IMR-90 (cell line): ENCODE measurements around the gene FUT8. TPM values are rescaled to one million over a fixed set of nuclear protein-coding genes. Genes with fewer than 3 reads are reported as not detected.

Experiments
- ATAC-seq: fragments of 200-7000 bp; cut with Tn5 transposase; 2 replicates; pipeline ENCODE4 v1.9.1; 2020; ENCODE audit warnings: low read depth, mild to moderate bottlenecking, moderate library complexity
- BruUV-seq: library from RNA; stranded (reverse); fragments of 400-500 nt; replicated peaks from 2 replicates; lab custom pipeline; 2021; lab: Mats Ljungman, UMichigan
- CTCF ChIA-PET: fragments of 300-600 bp; formaldehyde crosslinking; extraction: SDS; loops from one replicate; lab custom pipeline; 2021; ENCODE audit warnings: antibody characterized with exemption; lab: Yijun Ruan, JAX
- POLR2A ChIA-PET: fragments of 300-600 bp; sonication (Branson Sonifier 250); formaldehyde crosslinking; loops from one replicate; lab custom pipeline; 2022; ENCODE audit warnings: antibody characterized with exemption; ENCODE audit not compliant: unreplicated experiment; lab: Charles Lee
- DNase-seq: peaks from one replicate; pipeline ENCODE4 v3.0.0; 2013
- H2AFZ ChIP-seq: replicated peaks from 2 replicates; pipeline ENCODE3; 2013; ENCODE audit warnings: low read length, mild to moderate bottlenecking; ENCODE audit not compliant: poor library complexity
- H2AK5ac ChIP-seq: 2 replicates; pipeline ENCODE4 v1.6.1; 2013; ENCODE audit warnings: low read depth, low read length, inconsistent platforms
- H2AK9ac ChIP-seq: replicated peaks from 2 replicates; pipeline ENCODE3; 2013; ENCODE audit warnings: mild to moderate bottlenecking, low read depth, low read length, moderate library complexity; ENCODE audit not compliant: poor library complexity
- H2BK120ac ChIP-seq: 2 replicates; pipeline ENCODE4 v1.6.1; 2013; ENCODE audit warnings: low read depth, low read length, inconsistent platforms
- H2BK15ac ChIP-seq: 3 replicates; pipeline ENCODE4 v1.6.1; 2013; ENCODE audit warnings: low read depth, low read length, inconsistent platforms
- H2BK20ac ChIP-seq: 2 replicates; pipeline ENCODE4 v1.6.1; 2013; ENCODE audit warnings: low read depth, mild to moderate bottlenecking, inconsistent platforms, low read length, moderate library complexity
- H2BK5ac ChIP-seq: 2 replicates; pipeline ENCODE4 v1.6.1; 2013; ENCODE audit warnings: mild to moderate bottlenecking, low read depth, low read length, inconsistent platforms; ENCODE audit not compliant: poor library complexity, severe bottlenecking
- H3K14ac ChIP-seq: replicated peaks from 2 replicates; pipeline ENCODE4 v1.6.1; 2013; ENCODE audit warnings: low read depth, low read length, inconsistent platforms
- H3K18ac ChIP-seq: 2 replicates; pipeline ENCODE4 v1.6.1; 2013; ENCODE audit warnings: low read depth, low read length, control low read depth
- H3K23ac ChIP-seq: 2 replicates; pipeline ENCODE4 v1.6.1; 2013; ENCODE audit warnings: low read depth, low read length, inconsistent platforms
- H3K27ac ChIP-seq: 2 replicates; pipeline ENCODE4 v1.5.1; 2013; ENCODE audit warnings: mild to moderate bottlenecking, control low read depth, low read length; ENCODE audit not compliant: insufficient read depth
- H3K27me3 ChIP-seq: 2 replicates; pipeline ENCODE4 v1.6.1; 2013; ENCODE audit warnings: low read length; ENCODE audit not compliant: control insufficient read depth, insufficient read depth
- H3K36me3 ChIP-seq: 2 replicates; pipeline ENCODE4 v1.6.1; 2013; ENCODE audit warnings: low read length, mixed read lengths; ENCODE audit not compliant: control insufficient read depth, insufficient read depth
- H3K4ac ChIP-seq: 2 replicates; pipeline ENCODE4 v1.6.1; 2013; ENCODE audit warnings: low read depth, low read length, inconsistent platforms
- H3K4me1 ChIP-seq: 2 replicates; pipeline ENCODE4 v1.6.1; 2013; ENCODE audit warnings: low read length, mixed read lengths; ENCODE audit not compliant: control insufficient read depth, insufficient read depth
- H3K4me2 ChIP-seq: 2 replicates; pipeline ENCODE4 v1.6.1; 2013; ENCODE audit warnings: low read depth, mild to moderate bottlenecking, control low read depth, low read length, moderate library complexity
- H3K4me3 ChIP-seq: 2 replicates; pipeline ENCODE4 v1.5.1; 2013; ENCODE audit warnings: low read depth, mild to moderate bottlenecking, control low read depth, low read length, moderate library complexity; ENCODE audit not compliant: insufficient read depth
- H3K56ac ChIP-seq: 2 replicates; pipeline ENCODE4 v1.6.1; 2013; ENCODE audit warnings: low read length, inconsistent platforms; ENCODE audit not compliant: insufficient read depth; ENCODE audit errors: extremely low read depth
- H3K79me1 ChIP-seq, 2 experiments: 2 replicates each; pipeline ENCODE4 v1.6.1; 2013; ENCODE audit warnings: low read length in 2 of 2, inconsistent platforms in 1 of 2, low read depth in 1 of 2
- H3K9ac ChIP-seq: 2 replicates; pipeline ENCODE4 v1.6.1; 2013; ENCODE audit warnings: low read depth, low read length, control low read depth
- H3K9me1 ChIP-seq: 2 replicates; pipeline ENCODE4 v1.6.1; 2013; ENCODE audit warnings: low read length, inconsistent platforms; ENCODE audit not compliant: insufficient read depth
- H3K9me3 ChIP-seq: 2 replicates; pipeline ENCODE4 v1.6.1; 2013; ENCODE audit warnings: low read length; ENCODE audit not compliant: control insufficient read depth, insufficient read depth
- H4K20me1 ChIP-seq: 2 replicates; pipeline ENCODE4 v1.6.1; 2013; ENCODE audit warnings: low read length, inconsistent platforms; ENCODE audit not compliant: insufficient read depth
- H4K5ac ChIP-seq: 2 replicates; pipeline ENCODE4 v1.6.1; 2013; ENCODE audit warnings: mild to moderate bottlenecking, low read depth, low read length, control low read depth
- H4K8ac ChIP-seq, 2 experiments: 2 replicates each; pipeline ENCODE4 v1.6.1; 2013; ENCODE audit warnings: low read depth in 2 of 2, low read length in 2 of 2, control low read depth in 1 of 2, inconsistent platforms in 1 of 2
- H4K91ac ChIP-seq: 2 replicates; pipeline ENCODE4 v1.6.1; 2013; ENCODE audit warnings: low read depth, low read length, inconsistent platforms; ENCODE audit not compliant: insufficient read depth
- CTCF ChIP-seq: conservative IDR thresholded peaks from 2 replicates; pipeline ENCODE4 v1.5.1; 2012; ENCODE audit warnings: mild to moderate bottlenecking, low read depth, low read length, improper control_type of control experiment
- MAFK ChIP-seq: IDR thresholded peaks from 2 replicates; pipeline ENCODE4 v1.6.1; 2012; ENCODE audit warnings: low read depth, low read length, improper control_type of control experiment
- WGBS, 2 experiments: methylation state at CpG; one replicate each; pipeline versions ENCODE4 v1.1.5 to v1.1.7; 2013; ENCODE audit warnings: missing lambda C conversion rate in 2 of 2; ENCODE audit not compliant: insufficient read length in 1 of 2; ENCODE audit errors: extremely low coverage in 2 of 2; 5-methylcytosine and 5-hydroxymethylcytosine counted together
- dilution Hi-C: fragments of 300-500 bp; cut with HindIII; formaldehyde crosslinking; loops from one replicate; pipeline ENCODE4 v1.14.3; 2018; ENCODE audit warnings: low sequenced_read_pairs; ENCODE audit not compliant: unreplicated experiment
- in situ Hi-C: fragments of 300-500 bp; cut with MboI; formaldehyde crosslinking; loops from 3 replicates; pipeline ENCODE4 v1.14.3; 2019; ENCODE audit warnings: low sequenced_read_pairs, inconsistent platforms, mixed read lengths
- intact Hi-C: fragments of 100-400 bp; cut with micrococcal nuclease; formaldehyde crosslinking; loops from 2 replicates; pipeline ENCODE4 v1.10.0; 2022
- polyA plus RNA-seq, 3 experiments: library from polyadenylated mRNA; depleted of rRNA; stranded (reverse); fragments of >200 nt; gene quantifications; 2 replicates each; pipeline ENCODE4 v1.2.3, GENCODE V29; 2012; ENCODE audit warnings: low replicate concordance in 1 of 3
- total RNA-seq: library from RNA; depleted of rRNA; stranded (reverse); fragments of >200 nt; gene quantifications from 2 replicates; pipeline ENCODE4 v1.2.3, GENCODE V29; 2012

The FUT8 gene
- total and polyA plus RNA-seq, 2 of the 4 experiments (the other 2 are of a cell fraction), result 15.6 to 72.9 TPM

- H4K20me1 ChIP-seq, result no peaks in the 10 kb centered on the region
- DNase-seq (no peak), ATAC-seq (no peak)
- ChIA-PET CTCF (interaction anchor here (0.6 kb wide), 1 partner anchor 395 kb away, joined by 7 read pairs; no protein-coding TSS in a partner anchor), POLR2A (interaction anchor here (0.6 kb wide), 1 partner anchor 183 kb away, joined by 9 read pairs; no protein-coding TSS in a partner anchor)
- no peak overlapping the region for H4K5ac ChIP-seq
- peaks cover 2% of the 10 kb centered on the region for H3K4me1 ChIP-seq
- no peak overlapping the region for H3K4ac ChIP-seq
- H2AK9ac ChIP-seq, result no peak overlapping the region
- H2BK5ac ChIP-seq, result no peak overlapping the region
- TF ChIP-seq CTCF (no peak), MAFK (0 out of 2 replicates have a peak, but pooled peaks have one; percentile 17)
- no peak overlapping the region for H3K18ac ChIP-seq
- H2BK20ac ChIP-seq, result no peak overlapping the region
- H3K36me3 ChIP-seq, result no peaks in the 10 kb centered on the region
- H2BK15ac ChIP-seq, result no peak overlapping the region
- H3K56ac ChIP-seq, result no peak overlapping the region
- H2AK5ac ChIP-seq, result no peak overlapping the region
- peaks cover 13 to 37% of the 10 kb centered on the region in 2 experiments; a peak in 3 of 4 replicates for H3K79me1 ChIP-seq
- H3K4me2 ChIP-seq, result no peak overlapping the region
- no peak overlapping the region for H2AFZ ChIP-seq
- H2BK120ac ChIP-seq, result no peak overlapping the region
- H4K91ac ChIP-seq, result no peak overlapping the region
- no peak overlapping the region for H4K8ac ChIP-seq
- no peak overlapping the region for H3K23ac ChIP-seq
- dilution Hi-C loops (no loop called here), intact Hi-C loops (no loop called here), in situ Hi-C loops (loop anchor here (10.0 kb wide), 1 partner anchor 535 kb away; no protein-coding TSS in a partner anchor)
- no peaks in the 10 kb centered on the region for H3K27me3 ChIP-seq
- H3K9me1 ChIP-seq, result no peaks in the 10 kb centered on the region
- WGBS, 2 experiments, result no CpG with 5 or more reads among the region's 5 CpGs
- no peak overlapping the region for H3K14ac ChIP-seq
- no TSS peak for BruUV-seq
- no peaks in the 10 kb centered on the region for H3K9me3 ChIP-seq
- no peak overlapping the region for H3K27ac ChIP-seq
- H3K9ac ChIP-seq, result no peak overlapping the region
- H3K4me3 ChIP-seq, result no peak overlapping the region
These were observed 17.2 kb downstream of the FUT8 start for GRCh38 chr14:65429757-65430156.
